ENCODE results near the gene XNDC1N. TPM values are rescaled to one million over a fixed set of nuclear protein-coding genes. Genes with fewer than 3 reads are reported as not detected.

XNDC1N gene
- total and polyA plus RNA-seq, 9 of the 15 experiments (the other 6 are each of a cell fraction or from before 2014, with no cell fraction given) = 6.8 to 11.4 (median 9.7) TPM

GRCh38 chr11:71933141-71933933 lies 4.9 kb upstream of the XNDC1N start:
- H3K4me3 ChIP-seq = no peak overlapping the region
- in situ Hi-C loops (cut with MboI) = no loop called here
- peaks cover 16% of the 10 kb centered on the region; the same call in 1 of the 2 replicates for H4K20me1 ChIP-seq (replicated peaks; ENCODE audit: control insufficient read depth, insufficient read depth, low read length)
- ChIA-PET CTCF (ENCODE audit: low intra/inter-chr PET ratio) (no interaction called here), POLR2A (interaction anchor here (6.9 kb wide), 1 partner anchor 11 kb away, joined by 55 read pairs; no protein-coding TSS in a partner anchor)
- H3K4me1 ChIP-seq (replicated peaks in 1 of 2; ENCODE audit: control insufficient read depth in 2 of 2, insufficient read depth in 2 of 2, low read length in 2 of 2) = peaks cover 0 to 6% of the 10 kb centered on the region in 2 experiments; a peak in 1 of 5 replicates
- no peak for TF ChIP-seq CBX3 (IDR thresholded peaks at IDR 0.05; ENCODE audit: borderline replicate concordance in 1 of 2, low read length in 2 of 2)
- no peak for TF ChIP-seq FOXP1 (CRISPR knock-in tag; IDR thresholded peaks at IDR 0.05)
- TF ChIP-seq RFX5 (IDR thresholded peaks at IDR 0.05; ENCODE audit: low read depth, low read length) = no peak
- no peak for TF ChIP-seq ATF6 (CRISPR knock-in tag; IDR thresholded peaks at IDR 0.05)
- TF ChIP-seq ZNF696 (CRISPR knock-in tag; conservative IDR thresholded peaks at IDR 0.05) = no peak
- TF ChIP-seq HDGF (IDR thresholded peaks at IDR 0.05) = no peak
- TF ChIP-seq CEBPB (tag; IDR thresholded peaks at IDR 0.05) = no peak
- no peak for TF ChIP-seq ZBED1 (IDR thresholded peaks at IDR 0.05)
- TF ChIP-seq KHSRP (IDR thresholded peaks at IDR 0.05) = no peak
- no peak for TF ChIP-seq NBN (IDR thresholded peaks at IDR 0.05; ENCODE audit: low read depth)
- TF ChIP-seq USF2 (CRISPR knock-in tag; IDR thresholded peaks at IDR 0.05) = no peak
- 68% methylated on average over 4 of the region's 4 CpGs for WGBS (ENCODE audit: insufficient coverage, low coverage, missing lambda C conversion rate)
- BruUV-seq (replicated peaks) = no TSS peak
- H2AFZ ChIP-seq (ENCODE audit: low read depth, low read length) = no peak overlapping the region
- H3K27me3 ChIP-seq (ENCODE audit: control insufficient read depth in 2 of 2, insufficient read depth in 2 of 2, low read length in 2 of 2) = no peaks in the 10 kb centered on the region
- peaks cover 25% of the 10 kb centered on the region for H3K36me3 ChIP-seq (ENCODE audit: control insufficient read depth, insufficient read depth, low read length)
- no peaks in the 10 kb centered on the region for H3K9me3 ChIP-seq (replicated peaks; ENCODE audit: control insufficient read depth, insufficient read depth, low read depth, low read length)
- ATAC-seq = no peak
- no peaks in the 10 kb centered on the region for H3K9me1 ChIP-seq (ENCODE audit: control insufficient read depth, insufficient read depth, low read length)
- intact Hi-C loops (cut with micrococcal nuclease) = no loop called here
- no peak for DNase-seq (ENCODE audit: extremely low read depth in 1 of 4, low spot score in 3 of 4)
- FAIRE-seq = no peak
- H3K9ac ChIP-seq (ENCODE audit: insufficient read depth in 1 of 2, low read depth in 2 of 2, low read length in 2 of 2) = no peak overlapping the region
- H3K4me2 ChIP-seq (ENCODE audit: insufficient read depth, low read length) = no peak overlapping the region
- peaks cover 89% of the 10 kb centered on the region for H3K79me2 ChIP-seq (ENCODE audit: control insufficient read depth, insufficient read depth, low read length)
- no peak overlapping the region for H3K27ac ChIP-seq (ENCODE audit: extremely low read depth, low read depth, low read length)
